ENCODE data around the gene C1orf159.

Gene C1orf159

GRCh38 chr1:1135339-1136136 lies 19.6 kb upstream of the C1orf159 start:
- DNase-seq (ENCODE audit: extremely low spot score): no peak
- ChIA-PET CTCF (interaction anchor here (1.4 to 2.1 kb wide), 4 partner anchors 13 to 115 kb away, joined by 3 to 12 read pairs (median 4); no protein-coding TSS in a partner anchor), POLR2A (interaction anchor here (1.1 kb wide), 1 partner anchor 70 kb away, joined by 3 read pairs; no protein-coding TSS in a partner anchor)
- no peak for TF ChIP-seq CTCF (IDR thresholded peaks at IDR 0.05; ENCODE audit: control extremely low read depth, extremely low read depth, low read depth, missing control alignments)

- no peak for TF ChIP-seq CTCF (IDR thresholded peaks at IDR 0.05; ENCODE audit: control extremely low read depth, extremely low read depth, low read depth, missing control alignments)
- ChIA-PET POLR2A (no interaction called here), CTCF (interaction anchor here (1.2 kb wide), 1 partner anchor 11 kb away, joined by 3 read pairs; no protein-coding TSS in a partner anchor)
- no peak for DNase-seq (ENCODE audit: extremely low spot score)
Measured at GRCh38 chr1:1134300-1134970, 18.5 kb upstream of the C1orf159 start.

- DNase-seq (ENCODE audit: extremely low spot score): no peak
- ChIA-PET CTCF (interaction anchor here (1.2 kb wide), 2 partner anchors 9 to 10 kb away, joined by 3 read pairs; no protein-coding TSS in a partner anchor), POLR2A (no interaction called here)
- no peak for TF ChIP-seq CTCF (IDR thresholded peaks at IDR 0.05; ENCODE audit: control extremely low read depth, extremely low read depth, low read depth, missing control alignments)
Measured at GRCh38 chr1:1132956-1133750, 17.3 kb upstream of the C1orf159 start.

GRCh38 chr1:1132042-1132950 lies 16.4 kb upstream of the C1orf159 start:
- ChIA-PET CTCF (no interaction called here), POLR2A (no interaction called here)
- no peak for DNase-seq (ENCODE audit: extremely low spot score)
- no peak for TF ChIP-seq CTCF (IDR thresholded peaks at IDR 0.05; ENCODE audit: control extremely low read depth, extremely low read depth, low read depth, missing control alignments)

GRCh38 chr1:1130206-1131120 lies 14.6 kb upstream of the C1orf159 start:
- CTCF ChIA-PET: interaction anchor here (1.6 to 1.8 kb wide), 2 partner anchors 8 to 120 kb away, joined by 4 to 7 read pairs; no protein-coding TSS in a partner anchor
- TF ChIP-seq CTCF (IDR thresholded peaks at IDR 0.05; ENCODE audit: control extremely low read depth, extremely low read depth, low read depth, missing control alignments): no peak
- POLR2A ChIA-PET: interaction anchor here (0.7 kb wide), 1 partner anchor 26 kb away, joined by 8 read pairs; no protein-coding TSS in a partner anchor
- DNase-seq (ENCODE audit: extremely low spot score): no peak
